ENCODE measurements around the gene TPI1.

GRCh38 chr12:6915789-6916285, 48.5 kb downstream of the TPI1 start:
- TF ChIP-seq CTCF (IDR thresholded peaks at IDR 0.05; ENCODE audit: poor library complexity): no peak
- TF ChIP-seq EZH2 (IDR thresholded peaks at IDR 0.05; ENCODE audit: borderline replicate concordance): no peak

All from hepatocyte (in vitro differentiated cells).